Keratinocyte (primary cell): ENCODE measurements around the gene PRR22. TPM values are rescaled to one million over a fixed set of nuclear protein-coding genes. Genes with fewer than 3 reads are reported as not detected.
A peak's percentile ranks its signal among the peaks of the same experiment; 100 is the strongest.

Experiments
- DNase-seq: peaks from one replicate; pipeline ENCODE4 v3.0.0-alpha.2; 2011; ENCODE audit warnings: low read depth, missing footprints, low spot score
- FAIRE-seq: peaks from 2 replicates; lab custom pipeline; 2011; peaks lifted over from hg19 to GRCh38; lab: Jason Lieb, UNC
- H2AFZ ChIP-seq: 2 replicates; pipeline ENCODE4 v1.6.0; 2012; ENCODE audit warnings: low read length, control low read depth, inconsistent platforms; ENCODE audit not compliant: control insufficient read depth
- H3K27ac ChIP-seq: 2 replicates; pipeline ENCODE4 v1.5.1; 2011; ENCODE audit warnings: low read length; ENCODE audit not compliant: control insufficient read depth, insufficient read depth
- H3K27me3 ChIP-seq: 3 replicates; pipeline ENCODE4 v1.6.0; 2011; ENCODE audit warnings: low read length; ENCODE audit not compliant: control insufficient read depth, insufficient read depth; ENCODE audit errors: extremely low read depth
- H3K36me3 ChIP-seq, 2 experiments: 2 replicates in 1 of 2; 3 replicates in 1 of 2; pipeline ENCODE4 v1.5.1; 2011; ENCODE audit warnings: low read length in 2 of 2, mild to moderate bottlenecking in 1 of 2; ENCODE audit not compliant: control insufficient read depth in 2 of 2, insufficient read depth in 2 of 2; ENCODE audit errors: extremely low read depth in 1 of 2
- H3K4me1 ChIP-seq: 3 replicates; pipeline ENCODE4 v1.5.1; 2011; ENCODE audit warnings: low read length; ENCODE audit not compliant: control insufficient read depth, insufficient read depth; ENCODE audit errors: extremely low read depth
- H3K4me2 ChIP-seq: 3 replicates; pipeline ENCODE4 v1.6.0; 2011; ENCODE audit warnings: low read depth, low read length; ENCODE audit not compliant: control insufficient read depth, insufficient read depth; ENCODE audit errors: extremely low read depth
- H3K4me3 ChIP-seq, 3 experiments: fragments of 200-600 bp in 1 of 3; sonication (generic) in 1 of 3; 2 replicates in 2 of 3; 3 replicates in 1 of 3; pipeline ENCODE4 v1.5.1; 2011 to 2016; ENCODE audit warnings: low read length in 3 of 3, mild to moderate bottlenecking in 3 of 3, control low read depth in 2 of 3, inconsistent platforms in 1 of 3, low read depth in 1 of 3, mixed read lengths in 1 of 3, mixed run types in 1 of 3, moderate library complexity in 1 of 3; ENCODE audit not compliant: control insufficient read depth in 2 of 3, insufficient read depth in 2 of 3; ENCODE audit errors: extremely low read depth in 1 of 3
- H3K79me2 ChIP-seq: 2 replicates; pipeline ENCODE4 v1.6.0; 2012; ENCODE audit warnings: low read length; ENCODE audit not compliant: control insufficient read depth, insufficient read depth
- H3K9ac ChIP-seq: 3 replicates; pipeline ENCODE4 v1.6.0; 2011; ENCODE audit warnings: low read length; ENCODE audit not compliant: control insufficient read depth, insufficient read depth; ENCODE audit errors: extremely low read depth
- H3K9me1 ChIP-seq: 3 replicates; pipeline ENCODE4 v1.6.0; 2011; ENCODE audit warnings: low read length; ENCODE audit not compliant: control insufficient read depth, insufficient read depth; ENCODE audit errors: extremely low read depth
- H3K9me3 ChIP-seq: 2 replicates; pipeline ENCODE4 v1.5.1; 2012; ENCODE audit warnings: low read depth, low read length; ENCODE audit not compliant: control insufficient read depth
- H4K20me1 ChIP-seq: 3 replicates; pipeline ENCODE4 v1.6.0; 2011; ENCODE audit warnings: low read length; ENCODE audit not compliant: control insufficient read depth, insufficient read depth; ENCODE audit errors: extremely low read depth
- CTCF ChIP-seq, 3 experiments: IDR thresholded peaks in 1 of 3; conservative IDR thresholded peaks in 1 of 3; optimal IDR thresholded peaks in 1 of 3; 2 replicates in 2 of 3; 3 replicates in 1 of 3; pipeline versions ENCODE3 to v1.5.1; 2011; ENCODE audit warnings: low read length in 3 of 3, mild to moderate bottlenecking in 3 of 3, moderate library complexity in 2 of 3, control low read depth in 1 of 3, inconsistent platforms in 1 of 3; ENCODE audit not compliant: insufficient read depth in 2 of 3; ENCODE audit errors: extremely low read depth in 1 of 3
- EZH2 ChIP-seq: IDR thresholded peaks from one replicate; pipeline ENCODE4 v1.6.1; 2012; ENCODE audit warnings: inconsistent platforms, mild to moderate bottlenecking, low read length, moderate library complexity
- dilution Hi-C: fragments of 300-500 bp; cut with MboI; formaldehyde crosslinking; loops from one replicate; pipeline ENCODE4 v1.7.0; 2020; ENCODE audit warnings: low sequenced_read_pairs; ENCODE audit not compliant: extremely low pct_ligation_motif_present
- polyA plus RNA-seq, 5 experiments: library from polyadenylated mRNA; depleted of rRNA in 3 of 5; stranded (reverse) in 3 of 5; stranded (forward) in 1 of 5; unstranded in 1 of 5; fragments of >200 nt; gene quantifications; 1 replicate in 1 of 5; 2 replicates in 3 of 5; 3 replicates in 1 of 5; pipeline versions ENCODE4 v1.2.1 to v1.2.3, GENCODE V29; 2011 to 2012; ENCODE audit warnings: missing spikeins in 2 of 5, low read depth in 1 of 5, low replicate concordance in 1 of 5

Gene PRR22
- polyA plus RNA-seq, 1 donor (not counting 4 experiments of a cell fraction or from before 2014, with no cell fraction given), result 0.55 TPM

- Histone ChIP-seq H3K27me3 (peaks cover 19% of the 10 kb centered on the region), H3K27ac (no peak overlapping the region), H3K79me2 (no peaks in the 10 kb centered on the region), H4K20me1 (no peaks in the 10 kb centered on the region), H3K9me3 (no peaks in the 10 kb centered on the region), H3K36me3 (no peaks in the 10 kb centered on the region), H2AFZ (no peak overlapping the region), H3K4me3 (no peak overlapping the region), H3K9ac (no peak overlapping the region), H3K9me1 (no peaks in the 10 kb centered on the region), H3K4me1 (no peaks in the 10 kb centered on the region), H3K4me2 (no peak overlapping the region)
- dilution Hi-C loops, result no loop called here
- DNase-seq (no peak), FAIRE-seq (no peak)
- no peak for TF ChIP-seq EZH2
- no peak for TF ChIP-seq CTCF (optimal IDR thresholded peaks at IDR 0.05 in 1 of 3, IDR thresholded peaks at IDR 0.05 in 1 of 3, conservative IDR thresholded peaks at IDR 0.05 in 1 of 3; ENCODE audit: extremely low read depth in 1 of 3, insufficient read depth in 2 of 3, low read length in 3 of 3)
Observed at GRCh38 chr19:5824751-5825150, 40.2 kb upstream of the PRR22 start.

DNA sequence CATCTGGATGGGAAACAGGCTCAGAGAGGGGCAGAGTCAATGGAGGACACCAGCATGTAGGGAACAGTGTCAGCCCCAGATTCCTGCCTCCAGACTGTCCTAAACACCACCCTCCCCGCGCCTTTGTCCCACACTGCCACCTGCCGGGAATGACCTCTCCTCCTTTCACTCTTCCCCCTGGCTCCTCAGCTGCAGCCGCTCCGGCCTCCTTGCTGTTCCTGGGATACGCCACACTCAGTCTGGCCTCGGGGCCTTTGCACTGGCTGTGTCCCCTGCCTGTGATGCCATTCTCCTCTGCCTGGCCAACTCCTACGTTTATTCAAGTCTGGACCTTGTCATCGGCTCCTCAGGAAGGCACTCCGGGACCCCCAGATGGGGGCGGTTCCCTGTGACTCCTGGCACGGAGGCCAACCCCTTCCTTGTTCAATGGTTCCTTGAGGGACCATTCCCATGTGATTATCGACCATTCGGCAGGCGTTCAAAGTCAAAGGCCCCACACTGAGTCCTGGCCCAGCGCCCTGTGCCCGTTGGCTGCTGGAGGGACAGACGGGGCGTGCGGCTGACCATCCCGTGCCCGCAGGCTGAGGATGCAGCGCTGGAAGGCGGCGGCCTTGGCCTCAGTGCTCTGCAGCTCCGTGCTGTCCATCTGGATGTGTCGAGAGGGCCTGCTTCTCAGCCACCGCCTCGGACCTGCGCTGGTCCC lies 39.2 kb upstream of the PRR22 start:
- no peak overlapping the region for H3K4me3 ChIP-seq
- no peak for TF ChIP-seq EZH2
- peak; percentile 23 to 77 (median 50) for TF ChIP-seq CTCF (optimal IDR thresholded peaks at IDR 0.05 in 1 of 3, IDR thresholded peaks at IDR 0.05 in 1 of 3, conservative IDR thresholded peaks at IDR 0.05 in 1 of 3; ENCODE audit: extremely low read depth in 1 of 3, insufficient read depth in 2 of 3, low read length in 3 of 3)
- H3K4me2 ChIP-seq, result no peak overlapping the region
- H3K9ac ChIP-seq, result no peak overlapping the region
- no peaks in the 10 kb centered on the region for H4K20me1 ChIP-seq
- no peak for FAIRE-seq
- H3K36me3 ChIP-seq, result no peaks in the 10 kb centered on the region
- dilution Hi-C loops, result no loop called here
- no peaks in the 10 kb centered on the region for H3K9me1 ChIP-seq
- no peak for DNase-seq
- no peaks in the 10 kb centered on the region for H3K4me1 ChIP-seq
- H3K79me2 ChIP-seq, result no peaks in the 10 kb centered on the region
- H2AFZ ChIP-seq, result no peak overlapping the region
- no peak overlapping the region for H3K27ac ChIP-seq
- H3K9me3 ChIP-seq, result no peaks in the 10 kb centered on the region
- H3K27me3 ChIP-seq, result peaks cover 9% of the 10 kb centered on the region
